Measurements from ENCODE around the gene CNNM3. TPM values are rescaled to one million over a fixed set of nuclear protein-coding genes. Genes with fewer than 3 reads are reported as not detected.

CNNM3 gene
- total RNA-seq, 1 experiment from 2014 or later: 34.0 TPM

DNA sequence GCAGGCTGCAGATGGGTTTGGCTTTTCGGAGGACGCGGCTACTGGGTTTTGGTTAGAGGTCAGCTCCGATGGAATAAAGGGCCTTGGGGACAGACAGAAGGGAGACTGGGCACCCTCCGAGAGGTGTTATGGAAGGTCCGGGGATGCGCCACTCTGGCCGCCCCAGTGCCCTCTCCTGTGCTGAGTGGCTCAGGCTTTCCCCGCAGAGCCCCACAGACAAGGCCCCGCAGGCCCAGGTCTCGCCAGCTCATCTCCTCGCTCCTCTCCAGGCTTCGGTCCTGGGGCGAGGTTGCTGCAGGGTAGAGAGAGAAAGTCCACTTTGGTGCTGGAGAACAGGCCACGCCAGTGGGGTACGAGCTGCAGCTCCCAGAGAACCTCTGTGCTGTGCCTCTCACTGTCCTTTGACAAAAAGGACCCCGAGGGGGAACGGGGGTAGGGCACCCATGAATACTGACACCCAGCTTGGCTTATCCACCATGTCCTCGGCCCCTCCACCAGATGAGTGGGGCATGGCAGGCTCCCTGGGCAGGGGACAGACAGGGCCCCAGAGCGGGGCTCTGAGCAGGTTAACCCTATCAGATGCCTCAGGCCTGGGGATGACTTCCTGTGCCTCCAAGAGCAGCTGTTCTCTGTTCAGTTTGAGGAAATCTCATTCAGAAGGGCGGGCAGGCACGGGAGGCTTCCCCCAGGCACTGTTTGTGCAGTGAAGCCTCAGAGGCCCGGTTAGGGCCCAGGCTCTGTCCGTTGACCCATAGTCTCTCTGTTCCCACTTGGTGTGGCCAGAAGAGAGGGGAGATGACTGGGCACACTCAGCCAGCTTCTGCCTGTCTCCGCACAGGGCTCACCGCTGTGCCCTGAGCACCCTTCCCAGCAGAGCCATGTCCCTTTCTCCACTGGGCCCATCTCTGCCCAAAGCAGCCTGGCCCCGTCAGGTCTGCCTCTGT lies 15.7 kb upstream of the CNNM3 start:
- no peaks in the 10 kb centered on the region for H3K36me3 ChIP-seq (ENCODE audit: control insufficient read depth, insufficient read depth, low read length)
- in situ Hi-C loops (cut with HindIII; ENCODE audit: low pct_unique_long_range_greater_than_20kb, low sequenced_read_pairs) (no loop called here), intact Hi-C loops (cut with micrococcal nuclease; ENCODE audit: unreplicated experiment) (loop anchor here (5.0 kb wide), 1 partner anchor 38 kb away; the partner anchor contains the start of gene CNNM4)
- no TSS peak for BruUV-seq (replicated peaks)
- CTCF ChIA-PET: interaction anchor here (0.5 to 1.4 kb wide), 5 partner anchors 14 to 155 kb away, joined by 3 to 7 read pairs (median 4); no protein-coding TSS in a partner anchor
- no peak for TF ChIP-seq SIN3A (IDR thresholded peaks at IDR 0.05; ENCODE audit: borderline replicate concordance, insufficient read depth, low read depth, low read length)
- TF ChIP-seq, protein P1, sequence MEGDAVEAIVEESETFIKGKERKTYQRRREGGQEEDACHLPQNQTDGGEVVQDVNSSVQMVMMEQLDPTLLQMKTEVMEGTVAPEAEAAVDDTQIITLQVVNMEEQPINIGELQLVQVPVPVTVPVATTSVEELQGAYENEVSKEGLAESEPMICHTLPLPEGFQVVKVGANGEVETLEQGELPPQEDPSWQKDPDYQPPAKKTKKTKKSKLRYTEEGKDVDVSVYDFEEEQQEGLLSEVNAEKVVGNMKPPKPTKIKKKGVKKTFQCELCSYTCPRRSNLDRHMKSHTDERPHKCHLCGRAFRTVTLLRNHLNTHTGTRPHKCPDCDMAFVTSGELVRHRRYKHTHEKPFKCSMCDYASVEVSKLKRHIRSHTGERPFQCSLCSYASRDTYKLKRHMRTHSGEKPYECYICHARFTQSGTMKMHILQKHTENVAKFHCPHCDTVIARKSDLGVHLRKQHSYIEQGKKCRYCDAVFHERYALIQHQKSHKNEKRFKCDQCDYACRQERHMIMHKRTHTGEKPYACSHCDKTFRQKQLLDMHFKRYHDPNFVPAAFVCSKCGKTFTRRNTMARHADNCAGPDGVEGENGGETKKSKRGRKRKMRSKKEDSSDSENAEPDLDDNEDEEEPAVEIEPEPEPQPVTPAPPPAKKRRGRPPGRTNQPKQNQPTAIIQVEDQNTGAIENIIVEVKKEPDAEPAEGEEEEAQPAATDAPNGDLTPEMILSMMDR (IDR thresholded peaks at IDR 0.05): no peak
- no peak for TF ChIP-seq TCF7L2 (IDR thresholded peaks at IDR 0.05; ENCODE audit: low read depth, low read length)
- TF ChIP-seq, protein P2, sequence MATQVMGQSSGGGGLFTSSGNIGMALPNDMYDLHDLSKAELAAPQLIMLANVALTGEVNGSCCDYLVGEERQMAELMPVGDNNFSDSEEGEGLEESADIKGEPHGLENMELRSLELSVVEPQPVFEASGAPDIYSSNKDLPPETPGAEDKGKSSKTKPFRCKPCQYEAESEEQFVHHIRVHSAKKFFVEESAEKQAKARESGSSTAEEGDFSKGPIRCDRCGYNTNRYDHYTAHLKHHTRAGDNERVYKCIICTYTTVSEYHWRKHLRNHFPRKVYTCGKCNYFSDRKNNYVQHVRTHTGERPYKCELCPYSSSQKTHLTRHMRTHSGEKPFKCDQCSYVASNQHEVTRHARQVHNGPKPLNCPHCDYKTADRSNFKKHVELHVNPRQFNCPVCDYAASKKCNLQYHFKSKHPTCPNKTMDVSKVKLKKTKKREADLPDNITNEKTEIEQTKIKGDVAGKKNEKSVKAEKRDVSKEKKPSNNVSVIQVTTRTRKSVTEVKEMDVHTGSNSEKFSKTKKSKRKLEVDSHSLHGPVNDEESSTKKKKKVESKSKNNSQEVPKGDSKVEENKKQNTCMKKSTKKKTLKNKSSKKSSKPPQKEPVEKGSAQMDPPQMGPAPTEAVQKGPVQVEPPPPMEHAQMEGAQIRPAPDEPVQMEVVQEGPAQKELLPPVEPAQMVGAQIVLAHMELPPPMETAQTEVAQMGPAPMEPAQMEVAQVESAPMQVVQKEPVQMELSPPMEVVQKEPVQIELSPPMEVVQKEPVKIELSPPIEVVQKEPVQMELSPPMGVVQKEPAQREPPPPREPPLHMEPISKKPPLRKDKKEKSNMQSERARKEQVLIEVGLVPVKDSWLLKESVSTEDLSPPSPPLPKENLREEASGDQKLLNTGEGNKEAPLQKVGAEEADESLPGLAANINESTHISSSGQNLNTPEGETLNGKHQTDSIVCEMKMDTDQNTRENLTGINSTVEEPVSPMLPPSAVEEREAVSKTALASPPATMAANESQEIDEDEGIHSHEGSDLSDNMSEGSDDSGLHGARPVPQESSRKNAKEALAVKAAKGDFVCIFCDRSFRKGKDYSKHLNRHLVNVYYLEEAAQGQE (IDR thresholded peaks at IDR 0.05; ENCODE audit: insufficient read depth in 1 of 2, low read depth in 2 of 2, low read length in 1 of 2): no peak
- no peak for TF ChIP-seq POLR2AphosphoS5 (IDR thresholded peaks at IDR 0.05; ENCODE audit: low read depth, low read length)
- H3K9me3 ChIP-seq (ENCODE audit: control insufficient read depth, insufficient read depth, low read depth, low read length): no peaks in the 10 kb centered on the region
- POLR2A ChIA-PET: interaction anchor here (0.5 kb wide), 1 partner anchor 185 kb away, joined by 3 read pairs; no protein-coding TSS in a partner anchor
- no peak overlapping the region for H3K4me3 ChIP-seq (ENCODE audit: low read depth in 2 of 2, low read length in 2 of 2)
- H3K27me3 ChIP-seq (ENCODE audit: control insufficient read depth, insufficient read depth, low read length): no peaks in the 10 kb centered on the region
- H3K4me1 ChIP-seq (ENCODE audit: control insufficient read depth, insufficient read depth, low read length): no peaks in the 10 kb centered on the region; the same call in 1 of the 2 replicates
- H3K27ac ChIP-seq (ENCODE audit: low read length): peak overlapping the region; percentile 8; the same call in 1 of the 2 replicates
- ATAC-seq (peak; percentile 72), DNase-seq (ENCODE audit: low read depth, low spot score) (no peak)

DNA sequence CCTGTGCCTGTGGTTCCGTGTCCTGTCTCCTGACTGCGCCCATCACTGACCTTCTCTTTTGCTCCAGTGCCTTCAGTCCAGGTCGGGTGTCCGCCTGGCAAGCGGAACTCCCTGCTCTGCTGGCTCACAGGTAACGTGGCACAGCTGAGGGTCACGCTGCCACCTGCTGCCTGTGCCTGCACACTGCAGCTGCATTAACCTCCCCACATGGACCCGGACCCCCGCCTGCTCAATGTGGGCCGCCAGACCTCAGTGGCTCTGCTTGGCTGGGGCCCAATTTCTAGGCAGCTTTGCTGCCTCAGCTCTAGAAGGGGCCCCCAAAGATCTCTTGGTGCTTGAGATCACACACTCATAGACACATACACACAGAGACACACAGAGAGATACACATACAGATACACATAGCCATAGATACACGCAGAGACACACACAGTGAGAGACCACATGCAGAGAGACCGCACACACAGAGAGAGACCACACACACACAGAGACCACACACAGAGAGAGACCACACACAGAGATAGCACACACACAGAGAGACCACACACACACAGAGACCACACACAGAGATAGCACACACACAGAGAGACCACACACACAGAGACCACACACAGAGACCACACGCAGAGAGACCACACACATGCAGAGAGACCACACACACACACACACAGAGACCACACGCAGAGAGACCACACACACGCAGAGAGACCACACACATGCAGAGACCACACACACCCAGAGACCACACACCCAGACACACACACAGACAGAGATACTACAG lies 14.9 kb upstream of the CNNM3 start:
- Histone ChIP-seq H3K27me3 (ENCODE audit: control insufficient read depth, insufficient read depth, low read length) (no peaks in the 10 kb centered on the region), H3K36me3 (ENCODE audit: control insufficient read depth, insufficient read depth, low read length) (no peaks in the 10 kb centered on the region), H3K9me3 (ENCODE audit: control insufficient read depth, insufficient read depth, low read depth, low read length) (no peaks in the 10 kb centered on the region), H3K27ac (ENCODE audit: low read length) (no peak overlapping the region), H3K4me3 (ENCODE audit: low read depth in 2 of 2, low read length in 2 of 2) (no peak overlapping the region), H3K4me1 (ENCODE audit: control insufficient read depth, insufficient read depth, low read length) (no peaks in the 10 kb centered on the region; the same call in 1 of the 2 replicates)
- POLR2A ChIA-PET: no interaction called here
- ATAC-seq (peak; percentile 95), DNase-seq (ENCODE audit: low read depth, low spot score) (no peak)
- BruUV-seq (replicated peaks): no TSS peak
- intact Hi-C loops (cut with micrococcal nuclease; ENCODE audit: unreplicated experiment): loop anchor here (5.0 kb wide), 1 partner anchor 39 kb away; the partner anchor contains the start of gene CNNM4
- CTCF ChIA-PET: interaction anchor here (0.6 to 1.4 kb wide), 2 partner anchors 15 to 38 kb away, joined by 4 to 5 read pairs; no protein-coding TSS in a partner anchor
- in situ Hi-C loops (cut with HindIII; ENCODE audit: low pct_unique_long_range_greater_than_20kb, low sequenced_read_pairs): no loop called here
- TF ChIP-seq, protein P2 (IDR thresholded peaks at IDR 0.05; ENCODE audit: insufficient read depth in 1 of 2, low read depth in 2 of 2, low read length in 1 of 2): peak in 1 of 2 experiments; percentile 61; a peak in 1 of 4 replicates
- no peak for TF ChIP-seq POLR2AphosphoS5 (IDR thresholded peaks at IDR 0.05; ENCODE audit: low read depth, low read length)
- TF ChIP-seq, protein P1 (IDR thresholded peaks at IDR 0.05): peak; percentile 95
